Upper lobe of left lung (tissue), 4 donors: ENCODE measurements around the gene EIF2B4.

Source experiments
- EP300 ChIP-seq, 4 donors: sonication (generic); formaldehyde crosslinking; IDR thresholded peaks; one replicate each; pipeline ENCODE4 v1.5.1; 2017; ENCODE audit warnings: antibody characterized with exemption in 4 of 4, control low read depth in 2 of 4
- POLR2AphosphoS5 ChIP-seq, 2 donors: sonication (generic); formaldehyde crosslinking; IDR thresholded peaks; one replicate each; pipeline ENCODE4 v1.5.1; 2017; ENCODE audit warnings: antibody characterized with exemption in 2 of 2
- TF ChIP-seq, protein P1 (sequence below), 6 experiments: fragments of 450-650 bp in 4 of 6; fragments of 200-600 bp in 2 of 6; sonication (generic) in 2 of 6; IDR thresholded peaks; one replicate each; pipeline ENCODE4 v1.5.1; 2016 to 2019; ENCODE audit warnings: antibody characterized with exemption in 6 of 6

GRCh38 chr2:27362678-27363420 lies 7.3 kb downstream of the EIF2B4 start:
- TF ChIP-seq, protein P1, sequence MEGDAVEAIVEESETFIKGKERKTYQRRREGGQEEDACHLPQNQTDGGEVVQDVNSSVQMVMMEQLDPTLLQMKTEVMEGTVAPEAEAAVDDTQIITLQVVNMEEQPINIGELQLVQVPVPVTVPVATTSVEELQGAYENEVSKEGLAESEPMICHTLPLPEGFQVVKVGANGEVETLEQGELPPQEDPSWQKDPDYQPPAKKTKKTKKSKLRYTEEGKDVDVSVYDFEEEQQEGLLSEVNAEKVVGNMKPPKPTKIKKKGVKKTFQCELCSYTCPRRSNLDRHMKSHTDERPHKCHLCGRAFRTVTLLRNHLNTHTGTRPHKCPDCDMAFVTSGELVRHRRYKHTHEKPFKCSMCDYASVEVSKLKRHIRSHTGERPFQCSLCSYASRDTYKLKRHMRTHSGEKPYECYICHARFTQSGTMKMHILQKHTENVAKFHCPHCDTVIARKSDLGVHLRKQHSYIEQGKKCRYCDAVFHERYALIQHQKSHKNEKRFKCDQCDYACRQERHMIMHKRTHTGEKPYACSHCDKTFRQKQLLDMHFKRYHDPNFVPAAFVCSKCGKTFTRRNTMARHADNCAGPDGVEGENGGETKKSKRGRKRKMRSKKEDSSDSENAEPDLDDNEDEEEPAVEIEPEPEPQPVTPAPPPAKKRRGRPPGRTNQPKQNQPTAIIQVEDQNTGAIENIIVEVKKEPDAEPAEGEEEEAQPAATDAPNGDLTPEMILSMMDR (IDR thresholded peaks at IDR 0.05): no peak
- TF ChIP-seq POLR2AphosphoS5 (IDR thresholded peaks at IDR 0.05) (no peak), EP300 (IDR thresholded peaks at IDR 0.05) (no peak)
